ENCODE results near the gene KRTAP9-6. TPM values are rescaled to one million over a fixed set of nuclear protein-coding genes. Genes with fewer than 3 reads are reported as not detected.

Gene KRTAP9-6
- total RNA-seq, 1 experiment from 2014 or later = not detected

DNA sequence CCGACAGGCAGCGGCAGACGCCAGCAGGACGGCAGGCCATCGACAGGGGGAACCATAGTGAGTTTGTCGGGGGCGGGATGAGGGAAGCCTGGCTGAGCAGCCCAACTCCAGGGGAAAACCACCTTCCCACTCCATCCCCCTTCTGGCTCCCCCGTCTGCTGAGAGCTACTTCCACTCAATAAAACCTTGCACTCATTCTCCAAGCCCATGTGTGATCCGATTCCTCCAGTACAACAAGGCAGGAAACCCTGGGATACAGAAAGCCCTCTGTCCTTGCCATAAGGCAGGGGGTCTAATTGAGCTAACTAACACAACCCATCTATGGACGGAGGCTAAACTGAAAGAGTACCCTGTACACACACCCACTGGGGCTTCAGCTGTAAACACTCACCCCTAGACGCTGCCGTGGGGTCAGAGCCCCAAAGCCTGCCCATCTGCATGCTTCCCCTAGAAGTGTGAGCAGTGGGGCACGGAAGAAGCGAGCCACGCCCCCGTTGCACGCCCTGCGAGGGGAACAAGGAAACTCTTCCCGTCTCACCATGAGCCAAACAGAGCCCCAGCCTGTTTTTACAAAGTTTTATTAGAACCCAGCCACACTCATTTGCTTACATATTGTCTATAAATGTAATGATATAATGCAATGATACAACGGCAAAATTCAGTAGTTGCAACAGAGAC, 33.4 kb downstream of the KRTAP9-6 start:
- no peaks in the 10 kb centered on the region for H3K27me3 ChIP-seq

DNA sequence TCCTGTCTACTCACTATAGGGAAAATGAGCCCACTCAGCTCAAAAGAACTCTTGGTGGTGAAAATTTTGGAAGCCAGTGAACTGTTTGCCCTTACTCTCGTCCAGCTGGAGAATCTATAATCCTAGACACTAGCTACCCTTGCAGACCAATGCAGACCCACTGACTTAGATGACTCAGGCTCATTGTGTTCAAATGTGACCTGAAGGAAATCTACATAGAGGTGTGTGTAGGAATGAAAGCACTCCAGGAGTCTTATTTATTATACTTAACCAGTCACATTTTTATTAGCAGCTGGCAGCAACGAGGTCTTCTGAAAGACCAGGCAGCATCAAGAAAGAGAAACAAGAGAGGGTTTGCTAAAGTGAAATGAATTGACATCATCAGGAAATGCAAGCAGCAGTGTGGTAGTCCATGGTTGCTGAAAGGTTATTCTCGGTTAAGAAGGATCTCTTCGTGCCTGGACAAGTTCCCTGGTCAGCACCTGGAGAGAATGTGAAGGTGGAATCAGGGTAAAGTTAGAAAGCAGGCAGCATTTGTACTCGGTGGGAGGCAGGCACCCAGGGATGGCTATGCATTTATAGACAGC, 36.1 kb downstream of the KRTAP9-6 start:
- Histone ChIP-seq H3K36me3 (no peaks in the 10 kb centered on the region), H3K27me3 (no peaks in the 10 kb centered on the region), H3K9me3 (replicated peaks) (no peaks in the 10 kb centered on the region), H3K4me1 (no peaks in the 10 kb centered on the region), H3K4me3 (no peak overlapping the region), H3K27ac (no peak overlapping the region)
- no peak for DNase-seq

More for the DNA sequence above, 33.4 kb downstream of the KRTAP9-6 start:
- Histone ChIP-seq H3K4me3 (no peak overlapping the region), H3K4me1 (no peaks in the 10 kb centered on the region), H3K27ac (no peak overlapping the region), H3K36me3 (no peaks in the 10 kb centered on the region), H3K9me3 (replicated peaks) (no peaks in the 10 kb centered on the region)
- no peak for DNase-seq

DNA sequence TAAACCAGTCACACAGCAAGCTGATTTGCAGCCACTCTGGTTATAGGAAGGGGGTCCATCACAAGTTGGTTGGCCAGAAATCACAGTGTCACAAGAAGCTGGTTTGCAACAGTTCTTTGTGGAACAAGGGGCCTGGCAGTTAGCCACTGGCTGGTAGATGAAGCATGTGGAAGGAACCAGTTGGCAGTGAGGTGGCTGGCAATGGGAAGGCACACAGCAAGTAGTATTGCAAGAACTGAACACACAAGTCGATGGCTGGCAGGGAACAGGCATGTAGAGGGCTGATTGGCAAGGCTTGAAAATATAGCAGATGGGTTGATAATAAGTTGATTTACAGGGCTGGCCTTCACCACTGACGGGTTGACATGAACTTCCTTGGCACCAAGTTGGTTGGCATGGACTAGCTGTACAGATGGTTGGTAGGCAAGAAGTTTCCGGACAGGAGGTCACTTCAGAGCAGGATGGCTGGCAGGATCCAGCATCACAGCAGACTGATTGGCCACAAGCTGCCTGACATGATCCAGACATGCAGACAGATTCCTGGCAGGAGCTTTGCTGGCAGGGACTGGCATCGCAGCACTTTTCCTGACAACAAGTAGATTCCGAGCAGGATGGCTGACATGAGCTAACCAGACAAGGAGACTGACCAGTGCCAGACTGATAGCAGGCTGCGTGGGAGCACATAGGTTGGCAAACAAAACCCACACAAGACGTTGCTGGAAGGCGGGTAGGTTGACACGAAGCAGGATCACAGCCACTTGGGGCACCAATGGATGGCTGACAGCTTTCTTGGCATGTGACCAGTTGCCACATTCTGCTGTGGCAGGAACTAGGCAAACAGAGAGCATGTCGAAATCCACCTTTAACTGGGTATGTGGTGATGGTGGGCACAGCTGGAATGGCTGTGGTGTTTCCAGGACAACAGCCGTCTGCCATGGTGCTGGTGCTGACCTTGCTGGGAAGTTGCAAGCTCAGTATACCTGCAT, 37.0 kb downstream of the KRTAP9-6 start, which contains the start of gene KRTAP29-1:
KRTAP29-1 (minus strand) TSS at position 936 of the 986 bp plus-strand sequence; CDS start at position 936, 0 bp downstream.
- H3K4me3 ChIP-seq = no peak within 1 kb of the TSS
- H3K9me3 ChIP-seq (replicated peaks) = no peaks in the 10 kb centered on the region
- no peaks in the 10 kb centered on the region for H3K36me3 ChIP-seq
- H3K27ac ChIP-seq = no peak within 1 kb of the TSS
- DNase-seq = no peak
- H3K4me1 ChIP-seq = no peaks in the 10 kb centered on the region
- H3K27me3 ChIP-seq = no peaks in the 10 kb centered on the region

DNA sequence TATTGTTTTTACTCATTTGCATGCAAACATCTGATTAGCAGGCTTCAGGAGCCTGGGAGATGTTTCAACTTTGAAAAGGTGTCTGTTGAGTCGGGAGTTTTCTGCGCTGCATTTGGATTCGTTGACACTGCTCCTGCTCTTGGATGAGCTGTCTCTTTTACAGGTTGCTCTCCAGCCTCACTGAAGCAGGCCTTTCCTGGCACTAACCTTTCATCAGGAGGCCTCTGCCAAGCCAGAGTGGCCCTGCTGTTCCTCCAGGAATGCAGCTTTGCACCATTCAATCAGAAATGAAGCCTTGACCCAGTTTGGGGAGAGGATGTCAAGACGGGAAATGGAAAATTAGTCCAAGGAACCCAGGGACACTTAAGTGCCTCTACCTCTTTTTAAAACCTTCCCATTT, 37.8 kb downstream of the KRTAP9-6 start:
- Histone ChIP-seq H3K27ac (no peak overlapping the region), H3K4me1 (peaks cover 4% of the 10 kb centered on the region), H3K27me3 (no peaks in the 10 kb centered on the region), H3K9me3 (replicated peaks) (no peaks in the 10 kb centered on the region), H3K4me3 (no peak overlapping the region), H3K36me3 (no peaks in the 10 kb centered on the region)
- no peak for DNase-seq

DNA sequence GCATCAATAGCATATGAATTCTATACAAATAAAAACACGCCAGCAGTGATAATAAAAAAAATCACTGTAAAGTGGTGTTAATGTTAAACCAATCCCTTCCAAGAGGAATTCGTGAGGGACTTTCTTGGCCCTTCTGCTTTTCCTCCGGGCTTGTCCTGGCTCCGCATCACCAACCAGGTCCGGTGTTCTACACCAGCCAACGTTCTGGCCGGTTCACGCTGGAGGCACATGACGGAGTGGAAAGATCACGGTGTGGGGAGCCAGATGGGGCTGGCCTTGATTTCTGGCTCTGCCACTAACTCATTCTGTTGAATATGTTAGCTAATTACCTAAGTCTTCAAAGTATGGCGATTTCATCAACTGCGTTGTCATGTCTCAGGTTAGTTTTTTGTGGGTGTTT, 38.9 kb downstream of the KRTAP9-6 start:
- no peak for DNase-seq
- no peak overlapping the region for H3K4me3 ChIP-seq
- H3K27ac ChIP-seq = no peak overlapping the region
- no peaks in the 10 kb centered on the region for H3K36me3 ChIP-seq
- no peaks in the 10 kb centered on the region for H3K27me3 ChIP-seq
- no peaks in the 10 kb centered on the region for H3K9me3 ChIP-seq (replicated peaks)
- H3K4me1 ChIP-seq = peaks cover 15% of the 10 kb centered on the region

DNA sequence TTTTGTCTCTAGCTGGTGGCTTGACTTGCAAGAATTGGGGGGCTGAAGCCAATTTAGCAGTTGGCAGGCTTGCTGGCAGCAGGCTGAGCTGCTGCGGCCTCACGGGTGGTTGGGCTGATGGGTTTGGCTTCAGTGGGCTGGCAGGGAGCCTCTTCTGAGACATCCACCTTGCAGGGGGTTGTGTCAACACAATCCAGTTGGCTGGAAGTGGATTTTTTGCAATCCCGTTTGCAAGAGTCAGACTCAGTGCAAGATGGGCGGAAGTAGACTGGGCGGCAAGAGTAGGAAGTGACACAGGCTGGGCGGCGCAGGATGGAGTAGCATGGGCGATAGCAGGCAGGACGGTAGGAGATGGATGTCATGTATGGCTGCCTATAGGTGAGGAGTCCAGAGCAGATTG, 42.5 kb downstream of the KRTAP9-6 start:
- no peak for DNase-seq
- no peak overlapping the region for H3K4me3 ChIP-seq

DNA sequence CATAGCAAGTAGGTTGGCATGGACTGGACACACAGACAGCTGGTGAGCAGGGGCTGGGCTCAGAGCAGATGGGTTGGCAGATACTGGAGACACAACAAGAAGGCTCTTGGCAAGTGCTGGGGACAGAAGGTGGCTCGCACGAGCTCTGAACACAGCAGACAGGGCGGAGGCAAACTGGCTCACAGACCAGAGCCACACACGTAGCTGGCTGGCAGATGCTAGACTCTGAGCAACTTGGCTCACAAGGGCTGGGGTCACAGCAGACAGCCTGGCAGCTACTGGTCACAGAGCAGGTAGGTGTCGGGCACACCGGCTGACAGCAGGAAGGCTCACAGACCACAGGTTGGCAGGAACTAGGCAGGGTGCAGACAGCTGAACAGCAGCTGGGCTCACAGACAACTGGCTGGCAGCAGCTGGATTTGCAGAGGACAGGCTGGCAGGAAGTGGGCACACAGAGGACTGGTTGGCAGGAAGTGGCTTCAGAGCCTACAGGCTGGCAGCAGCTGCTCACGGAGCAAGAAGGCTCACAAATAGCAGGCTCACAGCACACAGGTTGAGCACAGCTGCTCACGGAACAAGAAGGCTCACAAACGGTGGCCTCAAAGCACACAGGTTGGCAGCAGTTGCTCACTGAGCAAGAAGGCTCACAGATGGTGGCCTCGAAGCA, 43.2 kb downstream of the KRTAP9-6 start:
- peak; percentile 33 to 47 for DNase-seq
- no peak overlapping the region for H3K4me3 ChIP-seq

More for the DNA sequence above, 42.5 kb downstream of the KRTAP9-6 start:
- Histone ChIP-seq H3K4me1 (peaks cover 17% of the 10 kb centered on the region), H3K27ac (no peak overlapping the region), H3K9me3 (replicated peaks) (no peaks in the 10 kb centered on the region), H3K36me3 (no peaks in the 10 kb centered on the region), H3K27me3 (no peaks in the 10 kb centered on the region)

DNA sequence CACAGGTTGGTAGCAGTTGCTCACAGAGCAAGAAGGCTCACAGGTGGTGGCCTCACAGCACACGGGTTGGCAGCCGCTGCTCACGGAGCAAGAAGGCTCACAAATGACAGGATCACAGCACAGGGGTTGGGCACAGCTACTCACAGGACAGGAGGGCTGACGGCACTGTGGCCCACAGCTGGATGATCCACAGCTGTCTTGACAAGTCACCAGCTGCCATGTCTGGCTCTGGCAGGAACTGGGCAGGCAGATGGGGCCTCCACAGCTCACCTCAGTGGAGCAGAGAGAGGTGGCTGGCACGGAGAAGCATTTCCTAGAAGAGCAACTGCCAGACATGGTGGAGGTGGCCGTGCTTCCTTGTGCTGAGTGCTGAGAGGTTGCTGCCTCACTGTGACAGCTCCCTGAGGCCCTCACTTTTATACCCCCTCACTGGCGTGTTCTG, 43.8 kb downstream of the KRTAP9-6 start, which contains the start of gene KRTAP16-1:
KRTAP16-1 (minus strand) TSS at position 392 of the 442 bp plus-strand sequence; CDS start at position 336, 56 bp downstream.
- H3K27ac ChIP-seq = peak within 1 kb of the TSS; percentile 14; the same call in 1 of the 2 replicates
- H3K36me3 ChIP-seq = no peaks in the 10 kb centered on the region
- H3K9me3 ChIP-seq (replicated peaks) = no peaks in the 10 kb centered on the region
- no peak within 1 kb of the TSS for H3K4me3 ChIP-seq
- peaks cover 17% of the 10 kb centered on the region for H3K4me1 ChIP-seq
- peak in 1 of 2 experiments; percentile 20 for DNase-seq
- H3K27me3 ChIP-seq = no peaks in the 10 kb centered on the region

More for the DNA sequence above, 43.2 kb downstream of the KRTAP9-6 start:
- Histone ChIP-seq H3K4me1 (peaks cover 17% of the 10 kb centered on the region), H3K27me3 (no peaks in the 10 kb centered on the region), H3K27ac (peak overlapping the region; percentile 14; the same call in 1 of the 2 replicates), H3K36me3 (no peaks in the 10 kb centered on the region), H3K9me3 (replicated peaks) (no peaks in the 10 kb centered on the region)

DNA sequence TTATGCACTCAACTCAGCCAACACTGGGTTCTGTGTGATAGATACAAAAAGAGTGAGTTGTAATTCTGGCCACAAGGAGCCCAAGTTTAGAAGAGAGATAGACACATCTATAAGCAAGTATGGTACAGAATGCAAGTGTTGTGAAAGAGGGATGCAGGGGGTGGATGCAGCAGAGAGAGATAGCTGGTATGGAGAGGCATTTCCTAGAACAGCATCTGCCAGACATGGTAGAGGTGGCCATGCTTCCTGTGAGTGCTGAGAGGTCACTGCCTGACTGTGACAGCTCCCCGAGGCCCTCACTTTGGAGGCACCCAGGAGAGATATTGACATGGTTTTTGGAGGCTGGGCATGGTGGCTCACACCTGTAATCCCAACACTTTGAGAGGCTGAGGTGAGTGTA, 45.9 kb downstream of the KRTAP9-6 start:
- no peaks in the 10 kb centered on the region for H3K27me3 ChIP-seq

DNA sequence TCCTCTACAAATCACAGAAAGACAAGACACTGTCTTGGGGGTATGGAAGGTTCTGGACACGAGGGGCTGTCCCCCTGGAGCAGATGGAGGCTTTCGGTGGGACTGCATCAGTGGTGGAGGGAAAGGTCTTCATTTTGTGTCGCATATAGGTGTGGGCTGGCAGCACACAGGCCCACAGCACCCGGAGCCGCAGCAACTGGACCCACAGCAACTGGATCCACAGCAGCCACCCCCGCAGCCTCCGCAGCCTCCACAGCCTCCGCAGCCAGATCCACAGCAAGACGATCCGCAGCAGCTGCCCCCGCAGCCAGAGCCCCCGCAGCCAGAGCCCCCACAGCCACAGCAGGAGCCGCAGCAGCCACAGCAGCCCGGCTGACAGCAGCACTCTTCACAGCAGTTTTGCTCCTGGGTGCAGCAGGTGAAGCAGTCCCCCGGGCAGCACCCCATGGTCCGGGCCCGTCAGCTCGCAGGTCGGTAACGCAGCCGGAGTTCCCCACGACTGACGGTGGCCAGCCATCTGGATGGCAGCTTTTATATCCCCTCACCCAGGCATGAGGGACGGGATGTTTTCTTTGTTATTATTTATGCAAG, 50.1 kb downstream of the KRTAP9-6 start, which contains the start of gene KRTAP17-1:
KRTAP17-1 (minus strand) TSS at position 507 of the 591 bp plus-strand sequence; CDS start at position 447, 60 bp downstream.
- Histone ChIP-seq H3K9me3 (replicated peaks) (no peaks in the 10 kb centered on the region), H3K36me3 (no peaks in the 10 kb centered on the region), H3K27me3 (no peaks in the 10 kb centered on the region), H3K27ac (no peak within 1 kb of the TSS), H3K4me1 (no peaks in the 10 kb centered on the region), H3K4me3 (no peak within 1 kb of the TSS)
- DNase-seq = no peak

More for the DNA sequence above, 45.9 kb downstream of the KRTAP9-6 start:
- H3K9me3 ChIP-seq (replicated peaks) = no peaks in the 10 kb centered on the region
- DNase-seq = no peak
- no peaks in the 10 kb centered on the region for H3K36me3 ChIP-seq
- no peak overlapping the region for H3K4me3 ChIP-seq
- no peak overlapping the region for H3K27ac ChIP-seq
- peaks cover 17% of the 10 kb centered on the region for H3K4me1 ChIP-seq

Other genes with a start within 250 kb of the KRTAP9-6 start
- gene KRTAP1-5, start 238.2 kb upstream of the KRTAP9-6 start, total RNA-seq (2014; rRNA removed; shearing (Covaris generic)) = not detected in 2 replicates
- gene KRTAP1-4, start 235.2 kb upstream of the KRTAP9-6 start, total RNA-seq (2014; rRNA removed; shearing (Covaris generic)) = not detected in 2 replicates
- gene KRTAP1-3, start 230.5 kb upstream of the KRTAP9-6 start, total RNA-seq (2014; rRNA removed; shearing (Covaris generic)) = not detected in 2 replicates
- not detected in 2 replicates for gene KRTAP1-1, start 223.9 kb upstream of the KRTAP9-6 start, total RNA-seq (2014; rRNA removed; shearing (Covaris generic))
- gene KRTAP2-1, start 218.1 kb upstream of the KRTAP9-6 start, total RNA-seq (2014; rRNA removed; shearing (Covaris generic)) = not detected in 2 replicates
- gene KRTAP2-2, start 210.1 kb upstream of the KRTAP9-6 start, total RNA-seq (2014; rRNA removed; shearing (Covaris generic)) = not detected in 2 replicates
- not detected in 2 replicates for gene KRTAP2-3, start 205.3 kb upstream of the KRTAP9-6 start, total RNA-seq (2014; rRNA removed; shearing (Covaris generic))
- gene KRTAP2-4, start 199.5 kb upstream of the KRTAP9-6 start, total RNA-seq (2014; rRNA removed; shearing (Covaris generic)) = not detected in 2 replicates
- gene KRTAP4-7, start 181.2 kb upstream of the KRTAP9-6 start, total RNA-seq (2014; rRNA removed; shearing (Covaris generic)) = 0.18 TPM in 1 of 2 replicates, not detected in the other
- gene KRTAP4-8, start 167.2 kb upstream of the KRTAP9-6 start, total RNA-seq (2014; rRNA removed; shearing (Covaris generic)) = not detected in 2 replicates
- not detected in 2 replicates for gene KRTAP4-16, start 163.2 kb upstream of the KRTAP9-6 start, total RNA-seq (2014; rRNA removed; shearing (Covaris generic))
- gene KRTAP4-9, start 160.0 kb upstream of the KRTAP9-6 start, total RNA-seq (2014; rRNA removed; shearing (Covaris generic)) = not detected in 2 replicates
- gene KRTAP4-11, start 147.0 kb upstream of the KRTAP9-6 start, total RNA-seq (2014; rRNA removed; shearing (Covaris generic)) = not detected in 2 replicates
- gene KRTAP4-12, start 141.2 kb upstream of the KRTAP9-6 start, total RNA-seq (2014; rRNA removed; shearing (Covaris generic)) = 0.22 TPM in 1 of 2 replicates, not detected in the other
- not detected in 2 replicates for gene KRTAP4-6, start 124.8 kb upstream of the KRTAP9-6 start, total RNA-seq (2014; rRNA removed; shearing (Covaris generic))
- gene KRTAP4-5, start 115.6 kb upstream of the KRTAP9-6 start, total RNA-seq (2014; rRNA removed; shearing (Covaris generic)) = not detected in 2 replicates
- not detected in 2 replicates for gene KRTAP4-4, start 104.6 kb upstream of the KRTAP9-6 start, total RNA-seq (2014; rRNA removed; shearing (Covaris generic))
- gene KRTAP4-3, start 97.2 kb upstream of the KRTAP9-6 start, total RNA-seq (2014; rRNA removed; shearing (Covaris generic)) = not detected in 2 replicates
- 0.14 TPM in 1 of 2 replicates, not detected in the other for gene KRTAP4-2, start 87.2 kb upstream of the KRTAP9-6 start, total RNA-seq (2014; rRNA removed; shearing (Covaris generic))
- gene KRTAP4-1, start 80.5 kb upstream of the KRTAP9-6 start, total RNA-seq (2014; rRNA removed; shearing (Covaris generic)) = not detected in 2 replicates
- not detected in 2 replicates for gene KRTAP9-1, start 75.5 kb upstream of the KRTAP9-6 start, total RNA-seq (2014; rRNA removed; shearing (Covaris generic))
- gene KRTAP9-2, start 38.7 kb upstream of the KRTAP9-6 start, total RNA-seq (2014; rRNA removed; shearing (Covaris generic)) = not detected in 2 replicates
- gene KRTAP9-3, start 32.9 kb upstream of the KRTAP9-6 start, total RNA-seq (2014; rRNA removed; shearing (Covaris generic)) = not detected in 2 replicates
- not detected in 2 replicates for gene KRTAP9-8, start 27.4 kb upstream of the KRTAP9-6 start, total RNA-seq (2014; rRNA removed; shearing (Covaris generic))
- gene KRTAP9-4, start 15.7 kb upstream of the KRTAP9-6 start, total RNA-seq (2014; rRNA removed; shearing (Covaris generic)) = 0.10 TPM in 1 of 2 replicates, not detected in the other
- not detected in 2 replicates for gene KRTAP9-9, start 10.0 kb upstream of the KRTAP9-6 start, total RNA-seq (2014; rRNA removed; shearing (Covaris generic))
- not detected in 2 replicates for gene KRTAP9-7, start 10.3 kb downstream of the KRTAP9-6 start, total RNA-seq (2014; rRNA removed; shearing (Covaris generic))
- gene KRTAP29-1, start 37.5 kb downstream of the KRTAP9-6 start, total RNA-seq (2014; rRNA removed; shearing (Covaris generic)) = not detected in 2 replicates
- gene KRTAP16-1, start 43.9 kb downstream of the KRTAP9-6 start, total RNA-seq (2014; rRNA removed; shearing (Covaris generic)) = not detected in 2 replicates
- gene KRTAP17-1, start 50.3 kb downstream of the KRTAP9-6 start, total RNA-seq (2014; rRNA removed; shearing (Covaris generic)) = not detected in 2 replicates
- not detected in 2 replicates for gene KRT33A, start 85.5 kb downstream of the KRTAP9-6 start, total RNA-seq (2014; rRNA removed; shearing (Covaris generic))
- gene KRT33B, start 104.4 kb downstream of the KRTAP9-6 start, total RNA-seq (2014; rRNA removed; shearing (Covaris generic)) = not detected in 2 replicates
- 0.08 TPM in 1 of 2 replicates, not detected in the other for gene KRT34, start 116.9 kb downstream of the KRTAP9-6 start, total RNA-seq (2014; rRNA removed; shearing (Covaris generic))
- 0.08 TPM in 1 of 2 replicates, not detected in the other for gene KRT31, start 132.2 kb downstream of the KRTAP9-6 start, total RNA-seq (2014; rRNA removed; shearing (Covaris generic))
- gene KRT37, start 159.2 kb downstream of the KRTAP9-6 start, total RNA-seq (2014; rRNA removed; shearing (Covaris generic)) = not detected in 2 replicates
- not detected in 2 replicates for gene KRT38, start 175.6 kb downstream of the KRTAP9-6 start, total RNA-seq (2014; rRNA removed; shearing (Covaris generic))
- gene KRT32, start 202.0 kb downstream of the KRTAP9-6 start, total RNA-seq (2014; rRNA removed; shearing (Covaris generic)) = not detected in 2 replicates
- not detected in 2 replicates for gene KRT35, start 215.8 kb downstream of the KRTAP9-6 start, total RNA-seq (2014; rRNA removed; shearing (Covaris generic))
- not detected in 2 replicates for gene KRT36, start 224.5 kb downstream of the KRTAP9-6 start, total RNA-seq (2014; rRNA removed; shearing (Covaris generic))
- 0.30 TPM in 1 of 2 replicates, not detected in the other for gene KRT13, start 240.2 kb downstream of the KRTAP9-6 start, total RNA-seq (2014; rRNA removed; shearing (Covaris generic))